Measurements from ENCODE around the gene MLLT3.

MLLT3 gene

GRCh38 chr9:20658677-20659473 lies 36.6 kb upstream of the MLLT3 start:
- TF ChIP-seq CTCF (IDR thresholded peaks at IDR 0.05; ENCODE audit: low read depth, low read length), result no peak
- peak overlapping the region; percentile 57 for H3K4me3 ChIP-seq (ENCODE audit: low read depth, low read length)

GRCh38 chr9:20658246-20658667 lies 36.0 kb upstream of the MLLT3 start:
- H3K4me3 ChIP-seq (ENCODE audit: low read depth, low read length), result peak overlapping the region; percentile 57

DNA sequence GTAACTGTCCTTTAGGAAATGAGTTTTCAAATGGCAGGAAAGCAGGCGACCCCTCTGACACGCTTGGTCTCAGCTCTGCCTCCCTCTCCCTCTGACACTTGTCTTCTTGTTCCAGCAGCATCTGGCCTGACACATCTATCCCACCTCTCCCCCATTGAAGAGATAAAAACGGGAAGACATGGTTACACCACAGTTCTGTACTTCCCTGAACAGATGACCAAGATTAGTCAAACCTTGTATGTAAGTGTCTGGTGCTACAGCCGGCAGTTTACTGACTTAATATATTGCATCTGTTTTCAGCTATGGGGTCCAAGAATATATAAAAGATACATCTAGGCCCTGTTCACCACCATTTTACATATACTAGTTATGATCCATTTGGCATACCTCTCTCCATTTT lies 29.6 kb upstream of the MLLT3 start:
- no peak for TF ChIP-seq CTCF (IDR thresholded peaks at IDR 0.05; ENCODE audit: low read depth, low read length)
- H3K4me3 ChIP-seq (ENCODE audit: low read depth, low read length), result no peak overlapping the region

DNA sequence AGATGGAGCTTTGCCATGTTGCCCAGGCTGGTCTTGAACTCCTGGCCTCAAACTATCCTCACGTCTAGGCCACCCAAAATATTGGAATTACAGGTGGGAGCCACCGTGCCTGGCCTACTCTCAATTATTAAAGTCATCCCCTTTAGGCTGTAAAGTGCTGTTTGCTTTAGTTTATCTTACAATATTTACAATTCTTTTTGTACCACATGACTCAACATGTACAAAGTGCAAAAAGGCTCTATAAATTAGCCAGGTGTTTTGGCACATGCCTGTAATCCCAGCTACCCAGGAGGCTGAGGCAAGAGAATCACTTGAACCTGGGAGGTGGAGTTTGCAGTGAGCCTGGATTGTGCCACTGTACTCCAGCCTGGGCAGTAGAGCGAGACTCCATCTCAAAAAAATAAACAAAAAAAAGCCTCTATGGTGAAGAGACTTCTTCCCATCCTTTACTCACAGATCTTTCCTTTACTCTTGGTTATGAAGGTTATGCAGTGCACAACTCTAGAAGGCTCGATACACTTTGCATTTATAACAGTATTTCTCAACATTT lies 28.5 kb upstream of the MLLT3 start:
- TF ChIP-seq CTCF (IDR thresholded peaks at IDR 0.05; ENCODE audit: low read depth, low read length), result no peak

GRCh38 chr9:20650313-20650712 lies 28.0 kb upstream of the MLLT3 start:
- no peak overlapping the region for H3K4me3 ChIP-seq (ENCODE audit: low read depth, low read length)
- TF ChIP-seq CTCF (IDR thresholded peaks at IDR 0.05; ENCODE audit: low read depth, low read length), result no peak

More for the DNA sequence above, 28.5 kb upstream of the MLLT3 start:
- no peak overlapping the region for H3K4me3 ChIP-seq (ENCODE audit: low read depth, low read length)

GRCh38 chr9:20649381-20649780 lies 27.1 kb upstream of the MLLT3 start:
- no peak for TF ChIP-seq CTCF (IDR thresholded peaks at IDR 0.05; ENCODE audit: low read depth, low read length)

DNA sequence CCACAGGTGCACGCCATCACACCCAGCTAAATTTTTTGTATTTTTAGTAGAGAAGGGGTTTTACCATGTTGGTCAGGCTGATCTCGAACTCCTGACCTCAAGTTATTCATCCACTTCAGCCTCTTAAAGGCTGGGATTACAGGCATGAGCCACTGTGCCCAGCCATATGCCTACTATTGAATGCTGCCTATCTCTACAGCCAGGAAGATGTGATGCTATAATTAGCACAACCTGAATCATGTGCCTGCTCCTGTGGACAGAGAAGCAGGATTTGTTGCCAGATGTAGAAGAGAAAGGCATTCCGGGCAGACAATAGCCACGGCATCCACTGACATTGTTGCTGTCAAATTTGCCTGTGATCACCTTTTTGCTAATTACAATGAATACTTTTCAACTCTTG lies 24.4 kb upstream of the MLLT3 start:
- no peak overlapping the region for H3K4me3 ChIP-seq (ENCODE audit: low read depth, low read length)
- no peak for TF ChIP-seq CTCF (IDR thresholded peaks at IDR 0.05; ENCODE audit: low read depth, low read length)

More at GRCh38 chr9:20649381-20649780, 27.1 kb upstream of the MLLT3 start:
- H3K4me3 ChIP-seq (ENCODE audit: low read depth, low read length), result no peak overlapping the region

Data from WI38 (cell line).